ENCODE results near the gene PPIL1.

PPIL1 gene

DNA sequence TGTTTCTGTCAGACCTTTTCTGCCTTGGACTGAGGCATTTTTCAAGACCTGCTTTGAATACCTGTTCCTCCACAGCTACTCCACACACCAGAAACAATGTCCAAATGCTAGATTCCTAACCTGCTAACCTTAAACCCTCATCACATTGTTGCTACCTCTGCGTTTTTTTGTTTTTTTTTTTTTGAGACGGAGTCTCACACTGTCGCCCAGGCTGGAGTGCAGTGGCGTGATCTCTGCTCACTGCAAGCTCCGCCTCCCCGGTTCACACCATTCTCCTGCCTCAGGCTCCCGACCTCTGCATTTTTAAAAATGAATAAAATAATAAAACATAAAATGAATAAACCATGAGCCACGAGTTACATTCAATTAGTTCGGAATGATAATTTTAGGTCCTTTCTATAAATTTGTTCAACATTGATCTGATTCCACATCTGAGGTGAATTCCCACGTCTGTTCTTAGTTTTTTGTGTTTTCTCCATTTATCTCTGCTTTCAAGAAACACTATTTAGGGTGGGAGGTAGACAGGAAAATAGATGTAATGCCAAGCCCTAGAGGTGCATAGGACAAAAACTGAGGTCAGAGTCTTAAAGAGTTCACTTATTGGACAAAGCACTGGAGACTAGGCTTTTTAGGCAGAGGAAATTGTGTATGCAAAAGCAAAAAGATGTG, 12.5 kb upstream of the PPIL1 start:
- Mint-ChIP-seq H3K27me3 (ENCODE audit: low read depth) (no peaks in the 10 kb centered on the region), H3K9me3 (no peaks in the 10 kb centered on the region), H3K36me3 (ENCODE audit: low read depth) (no peaks in the 10 kb centered on the region), H3K4me1 (peaks cover 23% of the 10 kb centered on the region), H3K4me3 (peak overlapping the region; percentile 94 to 96 (median 95)), H3K27ac (peak overlapping the region; percentile 95 to 97 (median 96))
- TF ChIP-seq, protein P1, sequence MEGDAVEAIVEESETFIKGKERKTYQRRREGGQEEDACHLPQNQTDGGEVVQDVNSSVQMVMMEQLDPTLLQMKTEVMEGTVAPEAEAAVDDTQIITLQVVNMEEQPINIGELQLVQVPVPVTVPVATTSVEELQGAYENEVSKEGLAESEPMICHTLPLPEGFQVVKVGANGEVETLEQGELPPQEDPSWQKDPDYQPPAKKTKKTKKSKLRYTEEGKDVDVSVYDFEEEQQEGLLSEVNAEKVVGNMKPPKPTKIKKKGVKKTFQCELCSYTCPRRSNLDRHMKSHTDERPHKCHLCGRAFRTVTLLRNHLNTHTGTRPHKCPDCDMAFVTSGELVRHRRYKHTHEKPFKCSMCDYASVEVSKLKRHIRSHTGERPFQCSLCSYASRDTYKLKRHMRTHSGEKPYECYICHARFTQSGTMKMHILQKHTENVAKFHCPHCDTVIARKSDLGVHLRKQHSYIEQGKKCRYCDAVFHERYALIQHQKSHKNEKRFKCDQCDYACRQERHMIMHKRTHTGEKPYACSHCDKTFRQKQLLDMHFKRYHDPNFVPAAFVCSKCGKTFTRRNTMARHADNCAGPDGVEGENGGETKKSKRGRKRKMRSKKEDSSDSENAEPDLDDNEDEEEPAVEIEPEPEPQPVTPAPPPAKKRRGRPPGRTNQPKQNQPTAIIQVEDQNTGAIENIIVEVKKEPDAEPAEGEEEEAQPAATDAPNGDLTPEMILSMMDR (IDR thresholded peaks at IDR 0.05; ENCODE audit: unreplicated experiment in 3 of 3) = no peak

DNA sequence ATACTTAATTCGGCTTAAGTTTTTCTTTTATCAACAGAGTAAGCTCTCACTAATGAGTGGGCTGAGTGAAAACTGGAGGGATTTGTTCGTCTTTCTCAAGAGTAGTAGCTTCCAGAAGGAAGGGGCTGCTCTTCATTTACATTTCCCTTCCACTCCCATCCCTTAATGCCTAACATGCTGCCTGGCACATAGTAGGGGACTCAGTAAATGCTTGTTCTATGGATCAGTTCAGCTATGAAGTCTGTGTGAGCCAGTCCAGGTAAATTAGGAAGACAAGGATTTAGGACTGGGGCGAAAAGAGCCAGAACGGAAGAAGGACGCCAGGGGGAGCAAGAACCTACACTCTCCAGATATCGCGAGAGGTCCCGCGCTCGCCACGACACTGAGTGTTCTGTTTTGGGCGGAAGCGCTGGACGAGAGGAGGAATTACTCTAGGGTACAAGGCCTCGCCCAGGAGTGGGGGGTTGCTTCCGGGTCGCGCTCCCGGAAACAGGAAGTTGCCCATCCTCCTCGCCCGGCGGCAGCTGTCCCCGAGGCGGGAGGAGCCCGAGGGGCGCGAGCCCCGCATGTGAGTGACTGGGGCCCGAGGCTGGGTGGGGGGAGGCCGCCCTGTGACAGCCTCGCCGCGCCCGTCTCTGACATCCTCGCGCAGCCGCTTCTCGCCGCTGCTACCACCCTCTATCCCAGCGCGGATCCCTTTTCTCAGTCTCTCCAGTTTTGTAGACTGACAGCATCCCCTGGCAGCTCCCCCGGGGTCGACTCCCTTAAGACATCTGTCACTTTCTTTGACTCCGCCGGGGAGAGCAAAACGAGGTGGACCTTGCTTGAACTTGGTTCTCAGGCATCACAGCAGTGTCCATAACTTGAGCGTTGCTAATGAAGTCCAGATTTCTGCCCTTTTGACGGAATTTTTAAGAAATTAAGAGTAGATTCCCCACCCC, 11.1 kb upstream of the PPIL1 start, which contains the start of gene C6orf89:
Gene C6orf89, plus strand, starts transcription at position 492 of the 941 bp plus-strand sequence. CDS start 13,493 bp downstream, outside the sequence.
- TF ChIP-seq, protein P1 (IDR thresholded peaks at IDR 0.05; ENCODE audit: unreplicated experiment in 3 of 3) = peak; percentile 82 to 89 (median 85)
- Mint-ChIP-seq H3K27me3 (ENCODE audit: low read depth) (no peaks in the 10 kb centered on the region), H3K27ac (peak within 1 kb of the TSS; percentile 95 to 98 (median 97)), H3K9me3 (no peaks in the 10 kb centered on the region), H3K36me3 (ENCODE audit: low read depth) (no peaks in the 10 kb centered on the region), H3K4me1 (peaks cover 23% of the 10 kb centered on the region), H3K4me3 (peak within 1 kb of the TSS; percentile 94 to 96 (median 95))

DNA sequence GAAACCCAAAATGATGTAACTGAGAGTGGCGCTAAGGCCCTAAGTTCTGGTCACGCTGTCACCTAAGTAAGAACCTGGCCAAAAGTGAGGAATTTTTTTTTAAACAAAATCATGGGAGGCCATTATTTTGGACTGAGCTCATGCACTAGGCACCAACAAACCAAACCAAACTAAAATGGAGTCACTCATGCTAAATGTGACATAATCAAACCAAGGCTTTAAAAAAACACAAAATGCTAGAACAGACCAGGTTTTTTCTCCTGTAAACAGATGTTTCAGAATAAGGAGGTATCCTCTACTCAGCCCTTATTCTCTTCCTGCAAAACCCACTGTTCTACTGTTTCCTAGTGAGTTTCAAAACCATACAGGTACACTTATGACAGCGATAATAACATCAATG, 10.0 kb upstream of the PPIL1 start:
- TF ChIP-seq, protein P1 (IDR thresholded peaks at IDR 0.05; ENCODE audit: unreplicated experiment in 3 of 3) = no peak
- peak overlapping the region in 2 of 3 experiments; percentile 22 to 74 for H3K27ac Mint-ChIP-seq
- H3K4me1 Mint-ChIP-seq = peaks cover 23% of the 10 kb centered on the region
- no peaks in the 10 kb centered on the region for H3K27me3 Mint-ChIP-seq (ENCODE audit: low read depth)
- no peaks in the 10 kb centered on the region for H3K36me3 Mint-ChIP-seq (ENCODE audit: low read depth)
- H3K9me3 Mint-ChIP-seq = no peaks in the 10 kb centered on the region
- H3K4me3 Mint-ChIP-seq = peak overlapping the region in 2 of 3 experiments; percentile 26 to 56

DNA sequence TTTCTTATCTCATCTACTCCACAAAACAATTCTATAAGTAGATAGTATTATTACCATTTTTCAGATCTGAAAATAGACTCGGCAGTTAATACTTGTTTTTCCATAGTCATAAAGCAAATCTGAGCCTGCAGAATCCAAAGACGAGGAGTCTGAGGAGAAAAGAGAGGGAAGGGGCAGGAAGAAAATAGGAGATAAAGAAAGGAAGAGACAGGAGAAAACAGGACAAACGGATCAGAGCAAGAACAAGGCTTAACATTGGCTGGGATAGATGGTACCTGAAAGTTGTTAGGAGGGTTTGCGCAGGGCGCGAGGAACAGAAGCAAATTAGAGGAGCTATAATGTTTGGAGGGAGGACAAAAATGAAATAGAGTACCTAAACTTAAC, 639 bp upstream of the PPIL1 start:
- peaks cover 12% of the 10 kb centered on the region for H3K36me3 Mint-ChIP-seq (ENCODE audit: low read depth)
- peak overlapping the region; percentile 93 to 96 (median 96) for H3K4me3 Mint-ChIP-seq
- no peaks in the 10 kb centered on the region for H3K27me3 Mint-ChIP-seq (ENCODE audit: low read depth)
- H3K9me3 Mint-ChIP-seq = no peaks in the 10 kb centered on the region
- TF ChIP-seq, protein P1 (IDR thresholded peaks at IDR 0.05; ENCODE audit: unreplicated experiment in 3 of 3) = no peak
- H3K27ac Mint-ChIP-seq = peak overlapping the region; percentile 99 to 100 (median 100)
- peaks cover 26% of the 10 kb centered on the region for H3K4me1 Mint-ChIP-seq

DNA sequence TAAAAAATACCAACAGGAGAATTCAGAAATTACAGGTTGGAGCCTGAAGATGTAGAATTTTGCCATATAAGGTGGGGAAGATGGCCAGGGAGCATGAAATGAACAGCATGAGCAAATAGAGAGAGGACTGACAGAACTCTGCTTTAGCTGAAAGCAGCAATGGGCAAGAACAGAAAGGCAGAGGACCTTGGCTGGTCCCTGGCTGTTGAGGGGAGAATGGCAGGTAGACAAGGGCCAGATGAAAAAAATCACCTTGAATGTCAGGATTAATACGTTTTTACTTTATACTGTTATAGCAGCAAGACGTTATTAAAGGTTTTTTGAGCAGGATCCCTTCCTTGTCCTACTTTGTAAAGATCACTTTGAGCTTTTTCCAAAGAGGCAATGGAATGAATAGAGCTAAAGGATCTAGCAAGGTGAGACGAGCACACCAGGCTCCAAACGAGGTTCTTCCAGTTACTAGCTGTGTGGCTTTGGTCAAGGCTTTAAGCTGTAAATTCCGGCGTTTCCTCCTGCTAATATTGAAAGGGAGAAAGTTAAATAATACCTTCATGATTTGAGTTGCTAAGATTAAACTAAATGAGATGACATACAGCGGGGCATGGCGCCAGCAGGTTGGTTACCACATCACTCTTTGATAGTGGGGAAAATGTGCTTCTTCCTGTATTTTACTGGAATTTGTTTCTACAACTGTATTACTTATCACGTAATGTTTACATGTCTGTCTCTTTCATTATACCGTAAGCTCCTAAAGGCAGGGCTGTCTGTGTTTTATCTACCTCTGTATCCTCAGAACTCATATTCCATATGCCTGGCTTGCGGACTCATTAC, 776 bp downstream of the PPIL1 start:
- H3K27me3 Mint-ChIP-seq (ENCODE audit: low read depth) = no peaks in the 10 kb centered on the region
- H3K9me3 Mint-ChIP-seq = no peaks in the 10 kb centered on the region
- peaks cover 26% of the 10 kb centered on the region for H3K4me1 Mint-ChIP-seq
- peaks cover 18% of the 10 kb centered on the region for H3K36me3 Mint-ChIP-seq (ENCODE audit: low read depth)
- TF ChIP-seq, protein P1 (IDR thresholded peaks at IDR 0.05; ENCODE audit: unreplicated experiment in 3 of 3) = no peak
- H3K27ac Mint-ChIP-seq = peak overlapping the region; percentile 99 to 100 (median 100)
- H3K4me3 Mint-ChIP-seq = peak overlapping the region; percentile 93 to 96 (median 96)

All from nephron (organoid).